T-cell (primary cell): ENCODE results near the gene FANCC. TPM values are rescaled to one million over a fixed set of nuclear protein-coding genes. Genes with fewer than 3 reads are reported as not detected.

ENCODE experiments used
- ATAC-seq, 4 experiments: fragments of 200-7000 bp in 3 of 4; fragments of 150-1000 bp in 1 of 4; cut with Tn5 transposase; replicated peaks in 1 of 4; 1 replicate in 3 of 4; 2 replicates in 1 of 4; pipeline ENCODE4 v1.10.0; 2021; ENCODE audit warnings: moderate library complexity in 3 of 4, mild to moderate bottlenecking in 2 of 4, moderate number of reproducible peaks in 1 of 4
- CTCF ChIA-PET, 2 donors: fragments of 300-600 bp; sonication (Branson Sonifier 250); formaldehyde crosslinking; loops; one replicate each; lab custom pipeline; 2022; ENCODE audit warnings: antibody characterized with exemption in 2 of 2; lab: Charles Lee
- POLR2A ChIA-PET, 2 donors: fragments of 300-600 bp; sonication (Branson Sonifier 250); formaldehyde crosslinking; loops; one replicate each; lab custom pipeline; 2022; ENCODE audit warnings: antibody characterized with exemption in 2 of 2; lab: Charles Lee
- DNase-seq, 35 experiments: peaks; one replicate each; pipeline versions ENCODE4 v3.0.0 to v3.0.0-alpha.2; 2013 to 2023
- H3K27ac ChIP-seq: one replicate; pipeline ENCODE4 v1.5.1; 2013; ENCODE audit warnings: low read length
- H3K27me3 ChIP-seq, 2 experiments: replicated peaks in 1 of 2; 1 replicate in 1 of 2; 2 replicates in 1 of 2; pipeline versions ENCODE4 v1.6.1 to v1.7.0; 2013; ENCODE audit warnings: low read length in 1 of 2, mixed read lengths in 1 of 2; ENCODE audit not compliant: control insufficient read depth in 2 of 2, insufficient read depth in 2 of 2; ENCODE audit errors: extremely low read depth in 1 of 2
- H3K36me3 ChIP-seq, 2 donors: 1 replicate in 1 of 2; 2 replicates in 1 of 2; pipeline versions ENCODE4 v1.6.1 to v1.7.0; 2013; ENCODE audit warnings: low read length in 1 of 2; ENCODE audit not compliant: control insufficient read depth in 2 of 2, insufficient read depth in 1 of 2; ENCODE audit errors: extremely low read depth in 1 of 2
- H3K4me1 ChIP-seq, 2 experiments: 1 replicate in 1 of 2; 2 replicates in 1 of 2; pipeline versions ENCODE4 v1.6.1 to v1.7.0; 2013; ENCODE audit warnings: low read length in 2 of 2, mixed read lengths in 1 of 2; ENCODE audit not compliant: insufficient read depth in 2 of 2, control insufficient read depth in 1 of 2; ENCODE audit errors: extremely low read depth in 1 of 2
- H3K4me3 ChIP-seq, 2 donors: 1 replicate in 1 of 2; 2 replicates in 1 of 2; pipeline versions ENCODE4 v1.5.1 to v1.7.0; 2013; ENCODE audit warnings: mild to moderate bottlenecking in 2 of 2, low read length in 1 of 2, moderate library complexity in 1 of 2; ENCODE audit not compliant: control insufficient read depth in 1 of 2; ENCODE audit errors: extremely low read depth in 1 of 2
- H3K9me3 ChIP-seq: 2 replicates; pipeline ENCODE4 v1.7.0; 2013
- H3K27ac Mint-ChIP-seq, 2 donors: one replicate each; pipeline ENCODE4 v1.8.0; 2020 to 2021; ENCODE audit warnings: mild to moderate bottlenecking in 2 of 2, mixed read lengths in 2 of 2
- H3K27me3 Mint-ChIP-seq, 2 donors: one replicate each; pipeline ENCODE4 v1.8.0; 2021 to 2022; ENCODE audit warnings: mixed read lengths in 2 of 2
- H3K36me3 Mint-ChIP-seq: one replicate; pipeline ENCODE4 v1.8.0; 2021; ENCODE audit warnings: mixed read lengths
- H3K4me1 Mint-ChIP-seq, 3 donors: one replicate each; pipeline ENCODE4 v1.8.0; 2020 to 2022; ENCODE audit warnings: mixed read lengths in 3 of 3, mild to moderate bottlenecking in 1 of 3
- H3K4me3 Mint-ChIP-seq, 3 donors: one replicate each; pipeline ENCODE4 v1.8.0; 2020 to 2022; ENCODE audit warnings: mild to moderate bottlenecking in 3 of 3, mixed read lengths in 3 of 3, moderate library complexity in 3 of 3
- H3K9me3 Mint-ChIP-seq, 3 donors: one replicate each; pipeline ENCODE4 v1.8.0; 2020 to 2022; ENCODE audit warnings: mixed read lengths in 3 of 3
- WGBS: methylation state at CpG from one replicate; pipeline ENCODE4 v1.1.5; 2013; ENCODE audit warnings: missing lambda C conversion rate; ENCODE audit not compliant: insufficient coverage; 5-methylcytosine and 5-hydroxymethylcytosine counted together
- total RNA-seq, 35 experiments: library from RNA in 6 of 35; stranded (reverse) in 6 of 35; fragments of 120-200 nt in 1 of 35; gene quantifications; one replicate each; pipeline versions ENCODE4 v1.2.1 to v1.2.4 and lab custom pipeline; 2013 to 2026

The FANCC gene
- total RNA-seq, 5 donors from 2014 or later (not counting 1 experiment from before 2014, with no cell fraction given), result 4.2 to 11.6 (median 4.8) TPM

DNA sequence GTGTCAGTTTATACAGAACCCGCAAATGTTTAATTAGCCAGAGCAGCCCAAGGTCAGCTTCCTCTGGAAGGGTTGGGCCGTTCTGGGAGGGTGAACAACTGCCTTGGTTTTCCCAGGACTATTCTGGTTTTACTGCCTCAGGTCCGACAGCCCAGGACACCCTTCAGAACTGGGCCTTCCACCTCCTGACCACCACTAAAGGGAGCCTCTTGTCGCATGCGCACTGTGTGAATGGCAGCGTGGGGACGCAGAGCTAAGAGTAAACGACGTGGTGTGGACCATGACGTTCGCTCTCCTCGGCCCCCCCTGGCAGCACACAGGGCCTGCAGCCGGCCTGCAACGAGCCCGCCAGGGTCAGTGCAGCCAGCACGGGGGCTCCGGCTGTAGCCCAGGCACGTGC is 214.9 kb downstream of the FANCC start:
- Mint-ChIP-seq H3K9me3 (no peaks in the 10 kb centered on the region), H3K4me1 (no peaks in the 10 kb centered on the region), H3K4me3 (no peak overlapping the region), H3K27ac (no peak overlapping the region), H3K27me3 (no peaks in the 10 kb centered on the region), H3K36me3 (peaks cover 9% of the 10 kb centered on the region)
- no peak for DNase-seq
- no peaks in the 10 kb centered on the region for H3K9me3 ChIP-seq
- ATAC-seq, result no peak
- no peaks in the 10 kb centered on the region for H3K27me3 ChIP-seq
- ChIA-PET CTCF (no interaction called here), POLR2A (no interaction called here)
- no peak overlapping the region for H3K27ac ChIP-seq
- no peaks in the 10 kb centered on the region for H3K4me1 ChIP-seq
- WGBS, result 97% methylated on average over 17 of the region's 18 CpGs
- no peak overlapping the region for H3K4me3 ChIP-seq
- H3K36me3 ChIP-seq, result peaks cover 6 to 7% of the 10 kb centered on the region in 2 donors

DNA sequence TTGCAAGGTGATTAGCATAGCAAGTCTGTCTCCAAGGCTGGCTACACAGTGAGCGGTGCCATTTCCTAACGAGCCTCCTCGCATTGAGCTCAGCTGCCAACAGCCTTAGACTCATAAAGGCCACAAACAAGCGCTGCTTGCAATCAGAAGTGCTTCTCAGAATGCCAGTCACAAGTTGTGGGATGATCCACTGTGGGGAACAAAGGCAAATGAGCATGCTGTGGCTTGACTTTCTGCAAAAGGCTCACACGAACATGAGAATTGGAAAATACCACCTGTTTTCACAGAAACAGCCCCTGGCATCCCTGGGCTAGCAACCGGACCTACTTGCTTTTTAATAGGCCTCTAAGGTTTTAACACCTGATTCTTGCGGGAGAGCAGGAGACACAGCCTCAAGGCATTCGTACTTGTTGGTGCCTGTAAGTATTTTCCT is 215.5 kb downstream of the FANCC start:
- DNase-seq (no peak), ATAC-seq (no peak)
- Histone ChIP-seq H3K4me3 (no peak overlapping the region), H3K9me3 (no peaks in the 10 kb centered on the region), H3K36me3 (peaks cover 6% of the 10 kb centered on the region in 2 donors), H3K27ac (no peak overlapping the region), H3K4me1 (no peaks in the 10 kb centered on the region), H3K27me3 (no peaks in the 10 kb centered on the region)
- Mint-ChIP-seq H3K27ac (no peak overlapping the region), H3K4me3 (no peak overlapping the region), H3K27me3 (no peaks in the 10 kb centered on the region), H3K36me3 (peaks cover 9% of the 10 kb centered on the region), H3K4me1 (no peaks in the 10 kb centered on the region), H3K9me3 (no peaks in the 10 kb centered on the region)
- 93% methylated on average over 7 of the region's 8 CpGs for WGBS
- CTCF ChIA-PET, result no interaction called here
- POLR2A ChIA-PET, result no interaction called here

DNA sequence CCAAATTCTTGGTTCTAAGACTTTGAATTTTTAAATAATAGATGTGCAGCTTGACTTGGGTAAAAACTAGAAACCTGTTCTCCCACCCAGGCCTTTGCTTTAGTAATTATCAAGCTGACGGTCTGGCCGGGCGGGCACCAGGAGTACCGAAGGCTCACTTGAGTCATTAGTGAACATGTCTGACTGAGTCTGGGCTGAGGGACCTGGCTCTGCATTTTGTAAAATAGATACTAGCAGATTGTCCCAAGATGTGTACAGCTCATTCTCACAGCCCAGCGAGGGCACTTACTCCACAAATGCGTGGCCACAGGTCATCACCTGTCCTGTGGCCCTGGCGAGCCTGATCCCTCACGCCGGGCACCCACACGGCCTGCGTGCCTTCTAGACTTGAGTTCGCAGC is 216.2 kb downstream of the FANCC start:
- H3K27ac Mint-ChIP-seq, result no peak overlapping the region
- H3K4me1 Mint-ChIP-seq, result no peaks in the 10 kb centered on the region
- H3K36me3 ChIP-seq, result peaks cover 0 to 2% of the 10 kb centered on the region in 2 donors
- H3K36me3 Mint-ChIP-seq, result peaks cover 8% of the 10 kb centered on the region
- no peaks in the 10 kb centered on the region for H3K27me3 Mint-ChIP-seq
- no peaks in the 10 kb centered on the region for H3K9me3 Mint-ChIP-seq
- 98% methylated on average over 12 of the region's 12 CpGs for WGBS
- POLR2A ChIA-PET, result no interaction called here
- H3K27me3 ChIP-seq, result no peaks in the 10 kb centered on the region
- no peaks in the 10 kb centered on the region for H3K9me3 ChIP-seq
- H3K4me3 Mint-ChIP-seq, result no peak overlapping the region
- CTCF ChIA-PET, result interaction anchor here in 1 of 2 donors (0.6 to 0.7 kb wide), 2 partner anchors 10 to 852 kb away, joined by 3 to 5 read pairs; no protein-coding TSS in a partner anchor
- DNase-seq, result no peak
- H3K4me1 ChIP-seq, result no peaks in the 10 kb centered on the region
- H3K27ac ChIP-seq, result no peak overlapping the region
- no peak overlapping the region for H3K4me3 ChIP-seq
- ATAC-seq, result no peak

DNA sequence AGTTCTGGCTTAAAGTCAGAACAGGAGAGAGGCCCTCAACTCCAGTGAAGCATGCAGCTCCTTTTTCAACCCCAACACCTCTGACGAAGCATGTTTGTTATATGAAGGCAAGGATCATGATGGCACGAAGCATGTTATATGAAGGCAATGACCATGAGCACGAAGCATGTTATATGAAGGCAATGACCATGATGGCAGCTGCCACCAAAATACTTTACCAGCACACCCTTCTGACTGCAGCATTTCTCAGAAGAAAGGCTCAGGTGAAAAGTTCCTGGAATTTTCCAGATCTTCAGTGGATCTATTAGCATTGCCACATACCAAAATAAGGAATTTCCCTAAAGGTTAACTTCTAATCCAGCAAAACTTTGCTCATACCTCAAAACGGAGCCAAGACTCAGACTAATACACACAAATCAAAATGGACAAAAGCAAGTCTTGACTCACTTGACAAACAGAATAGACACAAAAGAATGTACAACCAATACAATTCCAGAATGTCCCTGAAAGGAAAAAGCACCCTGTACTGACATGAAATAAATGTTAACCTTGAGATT is 217.4 kb downstream of the FANCC start:
- ChIA-PET POLR2A (no interaction called here), CTCF (no interaction called here)
- no peaks in the 10 kb centered on the region for H3K27me3 Mint-ChIP-seq
- Histone ChIP-seq H3K36me3 (peaks cover 0 to 2% of the 10 kb centered on the region in 2 donors), H3K27ac (no peak overlapping the region), H3K4me3 (no peak overlapping the region), H3K9me3 (no peaks in the 10 kb centered on the region), H3K4me1 (no peaks in the 10 kb centered on the region), H3K27me3 (no peaks in the 10 kb centered on the region)
- no peak overlapping the region for H3K27ac Mint-ChIP-seq
- WGBS, result 83% methylated on average over 1 of the region's 4 CpGs
- no peaks in the 10 kb centered on the region for H3K4me1 Mint-ChIP-seq
- no peaks in the 10 kb centered on the region for H3K9me3 Mint-ChIP-seq
- H3K36me3 Mint-ChIP-seq, result no peaks in the 10 kb centered on the region
- no peak overlapping the region for H3K4me3 Mint-ChIP-seq
- ATAC-seq (no peak), DNase-seq (no peak)

DNA sequence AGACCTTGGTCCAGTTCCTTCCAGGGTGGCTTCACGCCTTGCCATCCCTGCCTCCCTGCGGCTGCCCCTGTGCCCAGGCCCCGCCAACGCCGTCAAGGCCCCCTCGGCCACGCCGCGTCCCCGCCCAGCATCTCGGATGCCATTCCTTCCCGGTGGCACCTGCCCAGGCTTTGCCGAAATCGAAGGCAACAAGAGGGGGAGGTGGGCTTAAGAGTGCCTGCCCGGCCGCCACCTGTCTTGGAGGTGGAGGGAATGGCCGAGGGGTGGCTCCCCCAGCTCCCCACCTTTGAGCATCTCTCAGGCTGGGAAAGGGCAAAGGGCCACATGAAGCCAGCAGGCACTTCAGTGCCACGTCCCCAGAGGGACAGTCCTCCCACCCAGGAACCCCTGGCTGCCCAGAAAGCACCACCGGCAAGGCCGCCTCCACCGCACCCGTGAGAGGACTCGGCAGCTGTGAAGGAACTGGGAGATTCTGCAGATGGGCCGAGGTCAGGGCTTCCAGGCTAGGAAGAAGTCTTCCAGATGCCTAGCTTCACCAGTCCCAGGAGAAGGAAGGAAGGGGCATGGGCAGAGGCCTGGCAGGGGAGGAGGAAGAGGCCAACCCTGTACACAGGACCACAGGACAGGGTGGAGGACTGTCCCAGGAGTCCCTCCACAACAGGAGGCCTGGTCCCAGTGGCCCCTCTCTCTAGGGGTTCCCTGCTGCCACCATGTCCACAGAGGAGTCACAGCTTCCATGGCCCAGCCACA is 218.0 kb downstream of the FANCC start:
- WGBS, result 98% methylated on average over 7 of the region's 24 CpGs
- CTCF ChIA-PET, result no interaction called here

DNA sequence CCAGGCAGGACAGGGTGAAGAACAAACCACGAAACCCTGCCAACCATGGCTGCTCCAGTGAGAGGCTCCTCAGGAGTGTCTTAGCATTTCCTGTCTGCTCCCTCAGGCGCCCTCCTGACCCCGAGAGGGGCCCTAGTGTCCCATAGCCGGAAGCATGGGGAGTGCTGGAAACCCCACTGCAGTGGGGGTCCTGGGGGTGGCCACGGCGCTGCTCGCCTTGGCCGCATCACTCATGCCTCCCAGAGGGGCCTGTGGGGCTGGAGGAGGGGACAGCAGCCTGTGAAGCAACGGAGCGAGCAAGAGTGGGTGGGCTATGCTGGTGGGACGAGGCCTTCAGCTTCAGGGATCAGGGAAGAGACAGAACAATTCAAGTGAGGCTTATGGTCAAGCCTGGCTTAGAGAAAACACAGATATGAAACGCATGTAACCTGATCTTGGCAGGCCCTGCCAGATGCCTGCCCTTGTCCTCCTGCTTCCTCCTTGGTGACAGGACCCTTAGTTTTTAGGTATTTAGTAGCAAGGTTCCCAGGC is 219.1 kb downstream of the FANCC start:
- Histone ChIP-seq H3K27ac (no peak overlapping the region), H3K9me3 (no peaks in the 10 kb centered on the region), H3K4me3 (no peak overlapping the region), H3K36me3 (peaks cover 0 to 2% of the 10 kb centered on the region in 2 donors), H3K27me3 (no peaks in the 10 kb centered on the region), H3K4me1 (no peaks in the 10 kb centered on the region)
- WGBS, result 83% methylated on average over 12 of the region's 12 CpGs
- H3K36me3 Mint-ChIP-seq, result no peaks in the 10 kb centered on the region
- H3K9me3 Mint-ChIP-seq, result no peaks in the 10 kb centered on the region
- POLR2A ChIA-PET, result no interaction called here
- H3K4me3 Mint-ChIP-seq, result no peak overlapping the region
- peaks cover 0 to 16% (median 2%) of the 10 kb centered on the region in 3 donors for H3K4me1 Mint-ChIP-seq
- no peak overlapping the region for H3K27ac Mint-ChIP-seq
- no peaks in the 10 kb centered on the region for H3K27me3 Mint-ChIP-seq
- ATAC-seq (no peak), DNase-seq (no peak)
- CTCF ChIA-PET, result no interaction called here

More for the DNA sequence above, 218.0 kb downstream of the FANCC start:
- no peaks in the 10 kb centered on the region for H3K36me3 Mint-ChIP-seq
- Histone ChIP-seq H3K9me3 (no peaks in the 10 kb centered on the region), H3K4me3 (no peak overlapping the region), H3K36me3 (peaks cover 0 to 2% of the 10 kb centered on the region in 2 donors), H3K27ac (no peak overlapping the region), H3K27me3 (no peaks in the 10 kb centered on the region), H3K4me1 (no peaks in the 10 kb centered on the region)
- H3K9me3 Mint-ChIP-seq, result no peaks in the 10 kb centered on the region
- POLR2A ChIA-PET, result no interaction called here
- ATAC-seq (no peak), DNase-seq (no peak)
- no peak overlapping the region for H3K4me3 Mint-ChIP-seq
- no peak overlapping the region for H3K27ac Mint-ChIP-seq
- H3K27me3 Mint-ChIP-seq, result no peaks in the 10 kb centered on the region
- peaks cover 0 to 6% (median 0%) of the 10 kb centered on the region in 3 donors for H3K4me1 Mint-ChIP-seq
